KMS-11 (cell line): Measurements from ENCODE around the gene HMGN5.

Experiments used
- H2AFZ ChIP-seq: fragments of 200-600 bp; sonication (generic); 2 replicates; pipeline ENCODE4 v1.6.1; 2016; ENCODE audit warnings: antibody characterized with exemption, mixed run types, low read depth
- H3K27ac ChIP-seq: fragments of 200-600 bp; sonication (generic); 2 replicates; pipeline ENCODE4 v1.6.1; 2016; ENCODE audit warnings: mild to moderate bottlenecking, mixed run types
- H3K27me3 ChIP-seq: fragments of 200-600 bp; sonication (generic); 2 replicates; pipeline ENCODE4 v1.6.1; 2017; ENCODE audit warnings: mild to moderate bottlenecking, low read depth, mixed run types, moderate library complexity; ENCODE audit not compliant: insufficient read depth
- H3K36me3 ChIP-seq: fragments of 200-600 bp; sonication (generic); 2 replicates; pipeline ENCODE4 v1.6.1; 2017; ENCODE audit warnings: mild to moderate bottlenecking, mixed run types; ENCODE audit not compliant: insufficient read depth
- H3K4me1 ChIP-seq: fragments of 200-600 bp; sonication (generic); 2 replicates; pipeline ENCODE4 v1.6.1; 2016; ENCODE audit warnings: mild to moderate bottlenecking, low read depth, mixed run types; ENCODE audit not compliant: poor library complexity, severe bottlenecking
- H3K4me2 ChIP-seq: fragments of 200-600 bp; sonication (generic); 2 replicates; pipeline ENCODE4 v1.7.0; 2016; ENCODE audit warnings: mild to moderate bottlenecking, mixed run types
- H3K4me3 ChIP-seq: fragments of 200-600 bp; sonication (generic); IDR thresholded peaks from 2 replicates; pipeline ENCODE4 v1.6.1; 2017; ENCODE audit warnings: low read depth, low read length, mixed read lengths; ENCODE audit not compliant: insufficient read depth
- H3K79me2 ChIP-seq: fragments of 200-600 bp; sonication (generic); 2 replicates; pipeline ENCODE4 v1.6.1; 2016; ENCODE audit warnings: low read depth, mixed run types; ENCODE audit not compliant: insufficient read depth
- H3K9ac ChIP-seq: fragments of 200-600 bp; sonication (generic); 2 replicates; pipeline ENCODE4 v1.6.1; 2016; ENCODE audit warnings: mild to moderate bottlenecking, mixed run types
- H4K20me1 ChIP-seq: fragments of 200-600 bp; sonication (generic); 2 replicates; pipeline ENCODE4 v1.6.1; 2016; ENCODE audit warnings: mild to moderate bottlenecking, mixed run types; ENCODE audit not compliant: insufficient read depth
- CTCF ChIP-seq: fragments of 200-600 bp; sonication (generic); conservative IDR thresholded peaks from 2 replicates; pipeline ENCODE4 v1.6.1; 2017; ENCODE audit warnings: low read depth, mild to moderate bottlenecking, antibody characterized with exemption, low read length, moderate library complexity, mixed read lengths

The HMGN5 gene

GRCh38 chrX:81120258-81120935 lies 81.3 kb downstream of the HMGN5 start:
- peak overlapping the region; percentile 36 for H3K4me2 ChIP-seq
- no peaks in the 10 kb centered on the region; the same call in 1 of the 2 replicates for H3K79me2 ChIP-seq
- H3K4me3 ChIP-seq = no peak overlapping the region
- H3K4me1 ChIP-seq = peaks cover 5% of the 10 kb centered on the region
- H3K27ac ChIP-seq = peak overlapping the region; percentile 77
- H3K9ac ChIP-seq = peak overlapping the region; percentile 66; the same call in 1 of the 2 replicates
- no peaks in the 10 kb centered on the region for H4K20me1 ChIP-seq
- TF ChIP-seq CTCF = no peak
- H3K27me3 ChIP-seq = no peaks in the 10 kb centered on the region
- no peaks in the 10 kb centered on the region for H3K36me3 ChIP-seq
- H2AFZ ChIP-seq = peak overlapping the region; percentile 95

GRCh38 chrX:81114757-81115156 lies 87.0 kb downstream of the HMGN5 start:
- no peaks in the 10 kb centered on the region for H4K20me1 ChIP-seq
- no peak overlapping the region for H3K4me2 ChIP-seq
- no peak for TF ChIP-seq CTCF
- H3K9ac ChIP-seq = no peak overlapping the region
- peaks cover 5% of the 10 kb centered on the region for H3K4me1 ChIP-seq
- no peaks in the 10 kb centered on the region for H3K36me3 ChIP-seq
- H3K4me3 ChIP-seq = no peak overlapping the region
- no peak overlapping the region for H3K27ac ChIP-seq
- H3K27me3 ChIP-seq = no peaks in the 10 kb centered on the region
- H3K79me2 ChIP-seq = no peaks in the 10 kb centered on the region; the same call in 1 of the 2 replicates
- no peak overlapping the region for H2AFZ ChIP-seq

GRCh38 chrX:81110286-81110685 lies 91.4 kb downstream of the HMGN5 start:
- H3K4me3 ChIP-seq = no peak overlapping the region
- H3K4me2 ChIP-seq = no peak overlapping the region
- H3K9ac ChIP-seq = no peak overlapping the region
- H2AFZ ChIP-seq = no peak overlapping the region
- no peak for TF ChIP-seq CTCF
- no peaks in the 10 kb centered on the region for H3K36me3 ChIP-seq
- no peaks in the 10 kb centered on the region for H3K27me3 ChIP-seq
- H3K4me1 ChIP-seq = no peaks in the 10 kb centered on the region
- no peaks in the 10 kb centered on the region for H3K79me2 ChIP-seq
- no peak overlapping the region for H3K27ac ChIP-seq
- H4K20me1 ChIP-seq = no peaks in the 10 kb centered on the region

- no peaks in the 10 kb centered on the region for H3K79me2 ChIP-seq
- no peak overlapping the region for H3K4me2 ChIP-seq
- no peak overlapping the region for H3K4me3 ChIP-seq
- no peak overlapping the region for H3K9ac ChIP-seq
- TF ChIP-seq CTCF = no peak
- no peaks in the 10 kb centered on the region for H3K36me3 ChIP-seq
- H3K27ac ChIP-seq = no peak overlapping the region
- H3K4me1 ChIP-seq = no peaks in the 10 kb centered on the region
- H2AFZ ChIP-seq = no peak overlapping the region
- H3K27me3 ChIP-seq = no peaks in the 10 kb centered on the region
- H4K20me1 ChIP-seq = no peaks in the 10 kb centered on the region
Observed at GRCh38 chrX:81082649-81083048, 119.1 kb downstream of the HMGN5 start.
